Medulla oblongata (tissue), 1 donor: ENCODE results near the gene ARL6IP4.

Source experiments
- DNase-seq: peaks from one replicate; pipeline ENCODE4 v3.0.0-alpha.2; 2015; ENCODE audit errors: extremely low spot score

ARL6IP4 gene

DNA sequence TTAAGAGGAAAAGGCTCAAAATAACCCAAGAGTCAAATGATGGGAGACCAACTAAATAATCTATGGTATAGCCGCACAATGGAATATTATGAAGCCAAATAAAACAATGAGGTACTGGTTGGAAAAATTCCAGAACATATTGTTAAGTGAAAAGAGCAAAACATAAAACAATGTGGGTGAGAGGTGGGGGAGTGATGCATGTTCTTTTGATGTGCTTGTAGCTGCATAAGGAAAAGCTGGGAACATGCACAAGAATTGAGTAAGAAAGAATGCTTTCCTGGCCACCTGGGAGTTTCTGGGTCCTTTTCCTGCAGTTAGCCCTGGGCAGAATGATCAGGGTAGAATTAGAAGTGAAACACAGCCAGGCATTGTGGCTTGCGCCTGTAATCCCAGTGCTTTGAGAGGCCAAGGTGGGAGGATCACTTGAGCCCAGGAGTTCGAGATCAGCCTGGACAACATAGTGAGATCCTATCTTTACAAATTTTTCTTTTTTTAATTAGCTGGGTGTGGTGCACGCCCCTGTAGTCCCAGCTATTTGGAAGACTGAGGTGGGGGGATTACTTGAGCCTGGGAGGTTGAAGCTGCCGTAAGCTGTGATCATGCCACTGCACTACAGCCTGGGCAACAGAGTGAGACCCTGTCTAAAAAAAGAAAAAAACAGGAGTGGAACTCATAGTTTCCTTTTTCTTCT, 22.1 kb upstream of the ARL6IP4 start:
- DNase-seq, result no peak

DNA sequence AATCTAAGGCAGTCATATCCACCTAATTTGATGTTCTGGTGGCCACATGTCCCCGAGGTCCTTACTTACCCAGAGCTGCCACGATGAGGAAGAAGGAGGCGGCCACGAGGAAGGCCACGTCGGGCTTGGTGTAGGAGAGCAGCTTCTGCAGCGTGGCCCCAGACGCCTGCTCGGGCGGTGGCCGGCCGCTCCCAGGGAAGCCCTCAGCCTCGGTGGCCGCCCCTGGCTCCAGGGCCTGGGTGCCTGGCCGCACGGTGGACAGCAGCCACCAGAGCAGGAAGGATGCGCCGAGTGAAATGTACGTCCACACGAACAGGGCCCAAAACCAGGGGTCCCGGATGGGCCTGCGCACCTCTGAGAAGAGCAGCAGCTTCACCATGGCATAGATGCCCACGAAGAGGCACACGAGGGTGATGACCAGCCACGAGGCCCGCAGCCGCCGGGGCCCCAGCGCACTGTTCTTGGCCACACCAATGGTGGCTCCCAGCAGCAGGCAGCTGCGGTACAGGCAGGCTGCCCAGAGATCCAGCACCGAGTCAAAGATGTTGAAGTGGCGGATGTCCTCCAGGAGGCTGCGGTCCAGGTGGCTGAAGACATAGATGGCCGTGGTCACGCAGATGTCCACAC, 20.8 kb upstream of the ARL6IP4 start:
- DNase-seq, result no peak

DNA sequence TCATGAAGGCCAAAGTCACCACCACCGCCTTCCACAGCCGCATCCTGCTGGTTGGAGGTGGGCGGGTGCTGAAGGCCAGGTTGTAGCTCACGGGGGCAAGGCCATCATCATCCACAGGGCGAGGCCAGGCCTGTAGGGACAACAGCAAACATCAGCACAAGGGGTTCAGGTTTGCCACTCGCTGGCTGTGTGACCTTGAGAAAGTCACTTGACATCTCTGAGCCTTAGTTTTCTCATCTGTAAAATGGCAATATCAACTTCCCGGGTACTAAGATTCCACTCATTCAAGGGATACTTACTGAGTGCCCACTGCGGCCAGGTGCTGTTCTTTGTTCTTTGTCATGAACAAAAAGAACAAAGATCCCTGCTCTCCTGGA, 20.3 kb upstream of the ARL6IP4 start:
- DNase-seq, result no peak

DNA sequence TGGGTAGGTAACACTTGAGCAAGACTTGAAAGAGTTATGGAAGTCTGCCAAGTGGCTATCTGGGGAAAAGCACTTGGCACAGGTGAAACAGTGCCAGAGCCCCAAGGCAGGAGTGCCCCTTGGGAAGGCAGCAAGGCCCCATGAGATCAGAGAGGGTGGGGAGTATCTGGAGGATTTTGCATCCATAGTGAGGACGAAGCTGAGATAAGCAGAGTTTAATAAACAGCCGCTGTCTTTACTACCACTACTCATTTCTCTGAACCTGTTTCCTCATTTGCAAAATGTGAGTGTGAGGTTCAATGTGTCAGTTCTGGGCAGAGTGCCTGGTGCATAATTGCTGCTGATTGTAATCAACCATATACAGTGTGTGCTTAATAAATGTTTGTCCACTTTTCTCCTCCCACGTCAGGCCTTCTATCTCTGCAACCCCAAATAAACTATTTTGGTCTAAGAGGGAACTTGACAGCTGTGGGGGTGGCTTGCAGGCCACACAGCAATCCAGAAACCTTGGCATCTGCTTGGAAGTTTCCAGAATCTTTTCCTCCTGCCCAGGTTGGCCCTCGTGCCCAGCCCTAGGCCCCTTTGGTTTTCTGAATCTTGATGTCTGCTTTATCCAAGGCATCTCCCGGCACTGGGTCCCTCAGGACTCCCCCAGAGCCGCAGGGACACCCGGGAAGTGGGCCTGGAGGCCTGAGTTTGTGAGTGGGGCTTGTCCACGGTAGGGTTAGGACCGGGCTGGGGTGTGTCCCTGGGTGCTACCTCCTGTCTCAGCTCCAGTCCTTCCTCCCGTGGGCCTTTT, 18.8 kb upstream of the ARL6IP4 start:
- DNase-seq, result no peak

DNA sequence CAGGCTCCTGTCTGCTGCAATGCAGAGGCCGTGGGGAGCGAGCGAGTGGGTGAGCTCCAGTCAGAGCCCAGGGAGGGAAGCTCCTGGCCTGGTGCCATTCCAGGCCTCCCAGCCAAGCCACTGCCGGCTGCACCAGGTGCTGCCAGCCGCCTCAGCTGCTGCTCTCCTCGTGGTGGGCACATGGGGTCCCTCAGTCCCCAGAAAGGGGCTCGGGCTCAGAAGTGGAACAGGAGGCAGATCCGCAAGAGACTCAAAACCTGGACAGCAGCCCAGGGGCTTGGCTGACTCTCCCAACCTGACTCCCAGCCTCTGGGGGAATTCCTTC, 16.6 kb upstream of the ARL6IP4 start:
- DNase-seq, result peak; percentile 58

DNA sequence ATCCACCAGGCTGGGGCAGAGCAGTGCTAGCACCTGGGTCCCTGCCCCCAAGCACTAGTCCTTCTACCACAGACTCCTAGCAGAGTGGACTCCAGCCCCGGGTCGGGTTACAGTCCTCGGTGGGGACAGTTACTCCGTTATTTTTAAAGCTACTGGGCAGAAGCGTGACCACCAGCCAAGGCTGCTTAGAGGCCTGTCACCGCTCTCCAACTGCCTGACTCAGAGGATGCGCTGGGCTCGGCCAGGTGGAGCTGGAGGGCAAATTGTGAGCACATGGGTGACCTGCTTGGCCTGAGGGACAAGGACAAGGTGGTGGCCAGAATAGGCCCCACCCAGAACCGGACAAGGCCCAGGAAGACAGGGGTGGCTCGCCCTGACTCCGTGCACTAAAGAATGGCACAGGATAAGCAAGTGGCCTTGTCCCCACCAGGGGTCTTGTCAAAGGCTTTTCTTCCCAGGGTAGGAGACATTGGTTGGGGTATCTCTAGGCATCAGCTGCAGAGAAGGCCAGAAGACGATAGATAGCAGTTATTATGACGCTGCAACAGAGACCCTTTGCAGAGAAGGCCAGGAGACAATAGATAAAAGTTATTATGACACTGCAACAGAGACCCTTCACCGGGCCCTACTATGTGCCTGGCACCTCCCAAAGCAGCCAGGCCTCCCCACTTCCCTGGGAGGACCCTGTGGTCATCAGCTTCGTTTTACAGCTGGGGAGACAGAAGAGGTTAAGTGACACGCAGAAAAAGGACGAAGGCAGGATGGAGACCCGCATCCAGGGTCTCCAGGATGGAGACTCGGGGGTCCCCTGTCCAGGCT, 15.8 kb upstream of the ARL6IP4 start:
- DNase-seq, result no peak

DNA sequence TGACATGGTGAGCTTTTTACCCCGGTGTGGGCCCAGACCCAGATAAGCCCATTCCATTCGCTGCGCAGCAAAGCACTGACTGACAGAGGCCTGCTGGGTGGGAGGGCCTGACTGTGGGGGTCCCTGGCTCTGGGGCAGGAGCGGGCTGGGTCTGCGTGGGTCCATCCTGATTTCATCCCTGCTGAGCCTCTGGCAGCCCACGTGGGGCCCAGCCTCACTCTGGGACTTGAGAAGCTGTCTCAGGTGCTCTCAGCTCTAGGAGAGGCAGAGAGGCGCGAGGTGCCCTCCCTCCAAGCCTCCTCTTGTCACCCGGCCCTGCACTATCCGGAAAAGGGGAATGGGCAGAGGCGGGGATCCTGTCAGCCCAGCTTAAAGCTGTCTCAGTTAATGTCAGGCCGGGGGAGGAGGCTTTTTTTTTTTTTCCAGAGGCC, 15.1 kb upstream of the ARL6IP4 start:
- no peak for DNase-seq

DNA sequence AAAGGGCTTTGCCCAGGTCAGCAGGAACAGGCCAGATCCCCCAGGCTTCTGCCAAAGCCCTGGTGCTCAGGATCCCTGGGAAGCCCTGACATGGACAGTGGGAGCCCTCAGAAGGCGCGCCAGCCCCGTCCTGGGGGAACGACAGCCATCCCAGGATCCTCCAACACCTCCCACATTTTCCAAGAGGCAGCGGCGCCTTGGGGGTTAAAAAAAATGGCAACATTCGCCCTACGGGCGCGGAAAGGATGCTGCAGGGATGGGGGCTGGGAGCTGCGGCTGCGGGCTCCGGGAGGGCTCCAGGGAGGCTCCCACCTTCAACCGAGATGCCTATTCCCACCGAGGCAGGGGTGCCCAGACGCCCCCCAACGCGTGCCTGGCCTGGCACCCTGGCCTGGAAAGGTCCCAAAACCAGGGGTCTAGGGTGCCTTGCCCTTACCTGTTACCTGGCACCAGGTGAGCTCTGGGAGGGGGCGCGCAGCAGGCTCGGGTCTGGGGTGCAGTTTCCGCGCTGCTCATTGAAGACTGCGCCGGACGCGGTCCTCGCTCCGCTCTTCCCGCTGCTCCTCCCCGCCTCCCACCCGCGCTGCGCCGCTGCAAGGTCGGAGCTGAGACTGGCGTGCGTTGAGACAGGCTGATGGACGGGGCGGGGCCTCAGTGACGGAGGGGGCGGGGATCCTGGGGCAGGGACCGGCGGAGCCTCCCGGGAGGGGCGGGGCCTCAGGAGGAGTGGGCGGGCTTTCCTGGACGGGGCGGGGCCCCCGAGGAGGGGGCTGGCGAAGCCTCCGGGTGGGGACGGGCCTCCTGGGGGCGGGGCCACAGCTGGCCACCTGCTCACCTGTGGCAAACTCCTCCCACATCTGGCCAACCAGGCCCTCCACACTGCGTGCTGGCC, 14.4 kb upstream of the ARL6IP4 start, which contains the start of gene ABCB9:
ABCB9 (minus strand) TSS at position 613 of the 892 bp plus-strand sequence. CDS start 6,228 bp downstream, outside the sequence.
- DNase-seq, result peak; percentile 93

DNA sequence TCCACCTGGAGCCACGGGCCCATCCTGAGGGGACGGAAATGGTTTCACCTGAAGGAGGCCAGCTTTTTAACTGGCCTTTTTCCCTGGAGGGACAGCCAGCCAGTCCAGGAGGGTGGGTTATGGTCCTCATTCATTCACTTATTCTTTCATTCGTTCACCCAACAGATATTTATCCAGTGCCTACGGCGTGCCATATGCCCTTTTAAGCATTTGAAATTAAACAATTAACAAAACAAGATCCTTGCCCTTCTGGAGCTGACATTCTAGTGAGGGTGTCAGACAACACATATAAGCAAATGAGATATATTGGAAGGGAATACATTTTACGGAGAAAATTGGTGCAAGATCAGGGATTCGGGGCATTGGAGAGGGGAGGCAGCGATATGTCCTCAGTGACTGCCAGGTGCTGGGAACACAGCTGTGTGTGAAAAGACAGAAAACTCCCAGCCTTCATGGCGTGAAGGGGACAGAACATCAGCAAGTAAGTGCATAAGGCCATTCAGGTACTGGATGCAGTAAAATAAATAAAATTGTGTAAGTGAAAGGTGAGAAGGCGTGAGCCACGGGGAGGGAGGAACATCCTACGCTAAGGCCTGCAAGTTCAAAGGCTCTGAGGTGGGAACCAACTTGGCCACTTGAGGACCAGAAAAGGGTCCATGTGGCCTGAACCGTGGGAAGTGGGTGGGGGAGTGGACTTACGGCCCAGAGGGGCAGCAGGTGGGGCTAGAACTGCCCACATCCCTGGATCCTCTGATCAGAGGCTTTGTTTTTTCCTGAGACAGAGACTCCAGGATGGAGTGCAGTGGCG, 13.5 kb upstream of the ARL6IP4 start:
- DNase-seq, result no peak

DNA sequence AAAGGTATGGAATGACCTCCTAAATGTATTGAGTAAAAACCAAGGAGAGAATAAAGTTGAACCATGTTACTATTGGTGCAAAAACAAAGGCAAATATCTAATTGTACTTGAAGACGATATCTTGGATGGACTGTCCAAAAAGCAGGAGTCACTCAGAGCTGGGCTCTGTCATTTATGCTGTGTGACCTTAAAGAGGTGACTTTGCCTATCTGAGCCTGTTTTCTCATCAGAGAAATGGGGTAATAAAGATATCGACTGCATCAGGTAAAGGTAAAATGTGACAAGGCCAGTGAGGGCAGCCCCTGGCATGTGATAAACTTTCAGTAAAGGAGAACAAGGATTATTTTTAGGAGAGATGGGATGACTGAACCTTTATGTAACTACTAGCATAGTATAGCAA, 12.4 kb upstream of the ARL6IP4 start:
- DNase-seq, result no peak

DNA sequence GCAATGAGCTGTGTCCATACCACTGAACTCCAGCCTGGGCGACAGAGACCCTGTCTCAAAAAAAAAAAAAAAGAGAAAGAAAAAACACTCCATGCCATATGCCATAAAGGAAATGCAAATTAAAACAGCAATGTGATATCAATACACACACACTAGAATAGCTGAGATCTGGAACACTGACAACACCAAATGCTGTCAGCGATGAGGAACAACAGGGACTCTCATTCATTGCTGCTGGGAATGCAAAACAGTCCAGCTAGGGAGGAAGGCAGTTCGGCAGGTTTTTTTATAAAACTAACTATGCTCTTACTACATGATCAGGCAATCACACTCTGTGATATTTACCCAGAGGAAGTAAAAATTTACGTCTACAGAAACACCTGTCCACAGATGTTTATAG, 10.8 kb upstream of the ARL6IP4 start:
- DNase-seq, result peak; percentile 79

DNA sequence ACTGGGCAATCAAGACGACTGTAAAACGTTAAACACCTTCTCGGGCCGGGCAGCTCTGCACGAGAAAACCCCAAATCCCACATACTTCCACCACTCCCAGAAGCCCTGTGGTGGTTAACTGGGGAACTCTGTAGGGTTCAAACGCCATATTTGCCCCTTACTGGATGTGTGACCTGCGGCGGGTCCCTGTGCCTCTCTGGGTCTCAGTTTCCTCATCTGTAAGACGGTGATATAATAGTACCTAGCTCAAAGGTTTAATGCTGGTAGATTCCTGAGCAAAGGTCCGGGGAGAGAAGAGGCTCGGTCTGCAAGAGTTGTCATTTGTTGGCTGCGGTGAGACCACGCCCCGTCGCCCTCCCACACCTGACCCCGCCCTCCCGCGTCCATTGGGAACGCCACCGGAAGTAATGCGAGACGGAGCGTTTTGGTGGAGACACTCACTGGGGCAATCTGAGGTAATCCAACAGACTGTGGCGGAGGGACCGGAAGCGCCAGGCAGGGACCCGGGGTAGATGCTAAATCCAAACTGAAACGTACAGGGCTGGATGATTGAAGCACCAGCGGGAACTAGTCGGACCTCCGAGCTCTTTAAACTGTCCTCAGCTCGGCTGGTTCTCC, 6.1 kb upstream of the ARL6IP4 start:
- DNase-seq, result peak; percentile 99

DNA sequence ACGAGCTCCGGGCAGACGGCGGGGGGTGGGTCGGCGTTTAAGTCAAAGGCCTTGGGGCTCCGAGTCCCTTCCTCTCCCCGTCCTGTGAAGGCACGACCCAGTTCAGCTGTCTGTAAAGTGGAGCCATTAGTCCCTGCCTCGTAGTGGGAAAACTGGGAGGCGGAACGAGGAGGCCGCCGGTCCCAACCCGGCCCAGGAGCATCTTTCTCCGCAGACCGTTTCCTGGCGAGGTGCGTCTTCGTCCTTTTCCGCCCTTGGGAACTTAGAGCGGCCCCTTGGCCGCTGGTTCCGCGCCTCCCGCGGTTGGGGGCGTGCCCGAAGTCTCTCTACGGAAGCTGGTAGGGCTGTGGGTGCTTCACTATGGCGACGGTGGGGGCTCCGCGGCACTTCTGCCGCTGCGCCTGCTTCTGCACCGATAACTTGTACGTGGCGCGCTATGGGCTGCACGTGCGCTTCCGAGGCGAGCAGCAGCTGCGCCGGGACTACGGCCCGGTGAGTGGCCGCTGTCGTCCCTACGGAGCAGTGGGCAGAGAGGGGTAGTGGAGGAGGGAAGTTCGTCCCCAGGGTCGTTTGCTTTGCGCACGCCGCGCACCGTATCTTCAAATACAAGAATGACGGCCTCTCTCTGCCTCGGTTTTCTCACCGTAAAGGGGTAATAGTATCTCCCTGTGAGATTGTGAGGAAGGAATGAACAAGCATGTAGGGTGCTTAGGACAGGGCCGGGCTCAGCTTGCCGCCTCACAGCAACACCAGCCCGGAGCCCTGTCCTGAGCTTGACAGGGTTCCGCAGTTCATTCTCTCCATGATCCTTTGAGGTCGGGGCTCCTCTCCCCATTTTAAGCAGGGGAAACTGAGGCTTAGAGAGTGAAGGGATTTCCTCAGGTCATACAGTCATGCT, 5.3 kb upstream of the ARL6IP4 start, which contains the start of gene OGFOD2:
OGFOD2 (plus strand) TSS at position 353 of the 898 bp plus-strand sequence; CDS start at position 361, 8 bp downstream.
- DNase-seq, result peak; percentile 94

DNA sequence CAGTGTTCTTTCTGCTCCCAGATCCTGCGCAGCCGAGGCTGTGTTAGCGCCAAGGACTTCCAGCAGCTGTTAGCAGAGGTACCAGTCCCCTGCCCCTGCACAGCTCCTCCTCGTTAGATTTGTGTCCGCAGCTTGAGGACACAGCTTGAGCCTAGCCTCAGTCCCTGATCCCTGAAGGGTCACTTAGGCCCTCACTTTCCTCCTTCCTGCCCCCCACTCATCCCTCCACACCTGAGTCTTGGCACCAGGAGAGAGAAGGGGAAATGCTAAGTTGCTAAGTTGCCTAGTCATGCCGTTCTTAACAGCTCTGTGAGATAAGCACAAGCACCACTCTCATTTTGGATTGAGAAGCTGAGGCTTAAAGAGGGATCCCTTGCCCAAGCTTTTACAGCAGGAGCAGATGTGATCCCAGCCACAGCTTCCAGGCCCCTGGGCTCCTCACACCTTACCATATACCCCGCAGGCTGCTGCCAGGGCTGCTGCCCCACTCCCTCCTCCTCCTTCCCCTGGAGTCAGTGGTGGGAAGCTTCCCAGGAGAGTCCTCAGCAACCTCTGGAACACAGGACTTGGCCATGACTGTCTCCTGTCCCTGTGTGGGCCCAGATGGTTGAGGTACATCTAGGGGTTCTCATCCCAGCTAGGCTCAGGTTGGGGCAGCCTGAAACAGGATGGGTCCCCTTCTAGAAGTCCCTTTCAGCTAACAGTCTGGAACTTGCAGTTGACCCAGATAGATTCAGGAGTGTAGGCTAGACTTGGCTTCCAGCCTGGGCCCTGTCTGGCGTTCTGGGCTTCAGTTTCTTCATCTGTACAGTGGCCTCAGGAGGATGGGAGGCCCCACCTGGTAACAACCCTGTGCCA, 4.5 kb upstream of the ARL6IP4 start:
- DNase-seq, result no peak

DNA sequence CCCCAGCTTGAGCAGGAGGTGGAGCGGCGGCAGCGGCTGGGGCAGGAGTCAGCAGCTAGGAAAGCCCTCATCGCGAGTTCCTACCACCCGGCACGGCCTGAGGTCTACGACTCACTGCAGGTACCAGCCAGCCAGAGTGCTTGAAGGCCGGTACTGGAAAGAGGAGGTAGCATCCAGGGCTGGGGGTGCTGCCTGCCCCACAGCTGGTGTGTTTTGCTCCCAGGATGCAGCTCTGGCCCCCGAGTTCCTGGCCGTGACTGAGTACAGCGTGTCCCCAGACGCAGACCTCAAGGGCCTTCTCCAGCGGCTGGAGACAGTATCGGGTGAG, 3.9 kb upstream of the ARL6IP4 start:
- DNase-seq, result no peak

DNA sequence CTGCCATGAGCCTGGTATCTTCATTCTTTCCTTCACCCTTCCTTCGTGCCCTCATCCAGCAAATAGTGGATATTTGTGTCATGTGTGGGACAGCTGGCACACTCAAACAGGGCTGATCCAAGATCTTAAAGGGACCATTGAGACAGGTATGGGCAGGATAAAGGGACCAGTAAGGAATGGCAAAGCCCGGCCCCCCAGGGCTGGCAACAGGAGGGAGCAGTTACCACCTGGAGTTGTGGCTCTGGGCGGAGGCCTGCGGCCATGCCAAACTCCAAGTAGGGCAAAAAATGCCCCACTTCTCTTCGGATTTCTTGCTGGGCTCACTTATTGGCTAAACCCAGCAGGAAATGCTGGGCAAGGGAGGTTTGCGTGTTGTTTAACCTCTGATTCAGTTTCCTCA, 3.3 kb upstream of the ARL6IP4 start:
- DNase-seq, result no peak

DNA sequence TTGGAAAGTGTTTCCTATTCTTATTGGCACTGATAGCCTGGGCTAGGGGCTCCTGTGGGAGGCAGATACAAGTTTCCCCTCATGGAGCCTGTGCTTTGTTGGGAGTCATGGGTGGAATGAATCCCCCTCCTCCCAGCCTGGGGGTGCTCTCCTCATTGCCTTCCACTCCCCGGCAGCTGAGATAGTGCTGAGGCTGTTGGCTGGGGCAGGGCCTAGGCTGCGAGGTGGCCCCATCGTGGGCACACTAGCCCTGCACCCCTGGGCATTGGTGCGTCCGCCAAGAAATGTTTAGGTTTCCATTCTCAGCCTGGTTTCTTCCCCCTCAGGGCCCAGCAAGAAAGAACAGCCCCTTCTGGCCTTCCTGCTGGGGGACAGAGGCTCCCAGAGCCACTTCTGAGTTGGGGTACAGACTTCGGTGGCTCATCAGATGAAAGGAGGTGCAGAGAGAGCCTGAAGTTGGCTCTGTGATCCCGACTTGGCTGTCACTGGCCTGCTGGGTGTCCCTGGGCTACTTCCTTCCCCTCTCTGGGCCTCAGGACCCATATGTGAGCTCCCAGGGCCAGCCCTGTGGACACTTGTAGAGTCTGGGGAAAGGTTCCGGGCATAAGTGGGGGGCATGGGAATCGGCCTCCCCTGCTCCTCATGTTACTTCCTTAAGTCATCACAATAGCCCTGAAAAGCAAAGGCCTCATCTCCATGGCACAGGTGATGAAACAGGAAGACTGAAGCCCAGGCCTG, 2.7 kb upstream of the ARL6IP4 start:
- no peak for DNase-seq
